Erythroblast (primary cell): ENCODE data around the gene OTUD5.
A peak's percentile ranks its signal among the peaks of the same experiment; 100 is the strongest.

Experiments
- GATA1 ChIP-seq: IDR thresholded peaks from 2 replicates; pipeline ENCODE4 v1.6.1; 2011; ENCODE audit warnings: low read depth, mild to moderate bottlenecking, control low read depth, low read length, moderate library complexity
- POLR2A ChIP-seq: IDR thresholded peaks from 2 replicates; pipeline ENCODE4 v1.6.1; 2011; ENCODE audit warnings: mild to moderate bottlenecking, low read length

DNA sequence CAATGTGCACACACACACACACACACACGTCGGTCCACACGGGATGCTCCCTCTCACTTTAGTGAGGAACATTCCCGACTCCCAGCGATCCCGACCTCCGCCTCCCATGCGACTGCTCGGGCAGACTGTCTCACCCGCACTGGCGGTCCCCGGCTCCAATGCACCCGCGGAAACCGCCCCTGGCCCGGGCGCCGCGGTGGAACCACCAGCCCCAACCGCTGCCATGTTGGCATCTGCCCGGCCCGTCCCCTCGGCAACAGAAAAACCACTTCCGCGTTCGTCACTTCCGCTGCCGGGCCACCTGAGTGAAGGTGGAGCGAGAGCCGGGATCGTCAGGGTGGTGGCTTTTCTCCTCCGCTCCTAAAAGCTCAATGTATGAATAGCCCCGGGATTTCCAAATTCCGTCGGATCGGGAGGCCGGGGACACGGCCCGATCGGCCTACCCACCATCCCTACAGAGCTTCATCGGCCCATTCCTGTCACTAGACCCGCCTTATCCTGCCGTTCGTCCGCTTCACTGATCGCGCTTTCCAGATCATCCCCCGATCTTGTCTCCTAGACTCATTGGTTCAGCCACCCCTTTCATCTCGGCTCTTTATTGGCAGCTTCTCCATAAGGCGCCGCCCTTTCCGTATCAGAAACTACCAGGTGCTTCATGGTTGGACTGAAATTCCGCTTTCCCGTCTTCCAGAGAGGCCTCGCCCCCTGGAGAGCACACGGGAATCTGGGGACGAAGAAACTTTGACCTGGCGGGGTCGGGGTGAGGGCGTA, 45.8 kb downstream of the OTUD5 start, which contains the start of gene SLC35A2:
- TF ChIP-seq POLR2A (peak; percentile 88), GATA1 (no peak)
